ENCODE measurements around the gene APMAP.

APMAP gene

DNA sequence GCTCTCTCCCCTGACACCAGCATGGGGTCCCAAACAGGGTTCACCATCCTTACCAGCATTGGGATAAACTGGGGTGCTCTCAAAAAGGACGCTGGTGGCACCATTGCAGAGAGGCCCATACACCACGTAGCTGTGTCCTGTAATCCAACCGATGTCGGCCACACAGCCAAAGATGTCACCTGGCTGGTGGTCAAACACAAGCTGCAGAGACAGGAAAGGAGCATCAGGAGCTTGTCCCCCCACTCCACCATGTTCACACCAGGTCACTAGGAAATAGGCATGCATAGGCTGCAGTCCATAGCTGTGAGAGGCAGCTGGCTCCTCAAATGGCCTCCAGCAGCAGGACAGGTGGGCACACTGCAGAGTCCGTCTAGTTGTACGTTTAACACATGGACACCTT, 28.8 kb upstream of the APMAP start:
- TF ChIP-seq ZNF560 (tag by site-specific recombination; IDR thresholded peaks at IDR 0.05; ENCODE audit: borderline replicate concordance) (no peak), ZNF423 (tag by site-specific recombination; IDR thresholded peaks at IDR 0.05) (no peak), ZNF843 (tag by site-specific recombination; IDR thresholded peaks at IDR 0.05) (no peak), ZNF37A (tag by site-specific recombination; IDR thresholded peaks at IDR 0.05) (no peak), ZFP37 (tag by site-specific recombination; IDR thresholded peaks at IDR 0.05) (no peak), ZNF121 (tag by site-specific recombination; IDR thresholded peaks at IDR 0.05) (no peak), ZNF48 (tag by site-specific recombination; IDR thresholded peaks at IDR 0.05) (no peak)
- TF ChIP-seq, protein P1, sequence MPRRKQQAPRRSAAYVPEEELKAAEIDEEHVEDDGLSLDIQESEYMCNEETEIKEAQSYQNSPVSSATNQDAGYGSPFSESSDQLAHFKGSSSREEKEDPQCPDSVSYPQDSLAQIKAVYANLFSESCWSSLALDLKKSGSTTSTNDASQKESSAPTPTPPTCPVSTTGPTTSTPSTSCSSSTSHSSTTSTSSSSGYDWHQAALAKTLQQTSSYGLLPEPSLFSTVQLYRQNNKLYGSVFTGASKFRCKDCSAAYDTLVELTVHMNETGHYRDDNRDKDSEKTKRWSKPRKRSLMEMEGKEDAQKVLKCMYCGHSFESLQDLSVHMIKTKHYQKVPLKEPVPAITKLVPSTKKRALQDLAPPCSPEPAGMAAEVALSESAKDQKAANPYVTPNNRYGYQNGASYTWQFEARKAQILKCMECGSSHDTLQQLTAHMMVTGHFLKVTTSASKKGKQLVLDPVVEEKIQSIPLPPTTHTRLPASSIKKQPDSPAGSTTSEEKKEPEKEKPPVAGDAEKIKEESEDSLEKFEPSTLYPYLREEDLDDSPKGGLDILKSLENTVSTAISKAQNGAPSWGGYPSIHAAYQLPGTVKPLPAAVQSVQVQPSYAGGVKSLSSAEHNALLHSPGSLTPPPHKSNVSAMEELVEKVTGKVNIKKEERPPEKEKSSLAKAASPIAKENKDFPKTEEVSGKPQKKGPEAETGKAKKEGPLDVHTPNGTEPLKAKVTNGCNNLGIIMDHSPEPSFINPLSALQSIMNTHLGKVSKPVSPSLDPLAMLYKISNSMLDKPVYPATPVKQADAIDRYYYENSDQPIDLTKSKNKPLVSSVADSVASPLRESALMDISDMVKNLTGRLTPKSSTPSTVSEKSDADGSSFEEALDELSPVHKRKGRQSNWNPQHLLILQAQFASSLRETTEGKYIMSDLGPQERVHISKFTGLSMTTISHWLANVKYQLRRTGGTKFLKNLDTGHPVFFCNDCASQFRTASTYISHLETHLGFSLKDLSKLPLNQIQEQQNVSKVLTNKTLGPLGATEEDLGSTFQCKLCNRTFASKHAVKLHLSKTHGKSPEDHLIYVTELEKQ (tag by site-specific recombination; IDR thresholded peaks at IDR 0.05; ENCODE audit: borderline replicate concordance): no peak
- H3K4me3 ChIP-seq (ENCODE audit: low read depth, low read length): no peak overlapping the region
- H3K9me3 ChIP-seq (ENCODE audit: control insufficient read depth, insufficient read depth, low read depth, low read length): no peaks in the 10 kb centered on the region
- ChIA-PET POLR2A (no interaction called here), CTCF (interaction anchor here (0.6 kb wide), 1 partner anchor 1386 kb away, joined by 3 read pairs; no protein-coding TSS in a partner anchor)
- H3K36me3 ChIP-seq (ENCODE audit: control insufficient read depth in 2 of 2, insufficient read depth in 1 of 2, low read length in 2 of 2): no peaks in the 10 kb centered on the region
- no peak overlapping the region for H3K27ac ChIP-seq (ENCODE audit: extremely low read depth, low read depth, low read length)
- H3K4me1 ChIP-seq (ENCODE audit: control insufficient read depth, insufficient read depth, low read length): no peaks in the 10 kb centered on the region

DNA sequence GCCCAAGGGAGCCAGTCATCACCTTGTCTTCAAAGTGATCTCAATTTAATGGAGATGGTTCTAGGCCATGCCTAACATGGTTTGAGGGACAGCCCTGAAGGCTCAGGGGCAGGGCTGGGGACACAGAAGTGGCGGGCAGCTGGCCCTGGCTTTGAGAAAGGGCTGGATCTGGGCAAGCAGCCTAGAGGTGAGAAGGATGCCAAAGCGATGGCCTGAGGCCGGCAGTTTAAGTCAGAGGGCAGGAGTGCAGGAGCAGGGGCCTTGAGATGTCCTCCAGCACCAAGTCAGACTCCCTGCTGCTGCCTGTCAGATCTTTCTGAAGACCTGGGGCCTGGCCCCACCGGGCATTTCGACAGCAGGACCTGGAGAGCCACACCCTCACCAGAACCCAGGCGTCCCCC, 28.4 kb upstream of the APMAP start:
- Histone ChIP-seq H3K4me3 (ENCODE audit: low read depth, low read length) (no peak overlapping the region), H3K36me3 (ENCODE audit: control insufficient read depth in 2 of 2, insufficient read depth in 1 of 2, low read length in 2 of 2) (no peaks in the 10 kb centered on the region), H3K4me1 (ENCODE audit: control insufficient read depth, insufficient read depth, low read length) (no peaks in the 10 kb centered on the region), H3K9me3 (ENCODE audit: control insufficient read depth, insufficient read depth, low read depth, low read length) (no peaks in the 10 kb centered on the region), H3K27ac (ENCODE audit: extremely low read depth, low read depth, low read length) (no peak overlapping the region)
- ChIA-PET POLR2A (no interaction called here), CTCF (no interaction called here)
- TF ChIP-seq, protein P2, sequence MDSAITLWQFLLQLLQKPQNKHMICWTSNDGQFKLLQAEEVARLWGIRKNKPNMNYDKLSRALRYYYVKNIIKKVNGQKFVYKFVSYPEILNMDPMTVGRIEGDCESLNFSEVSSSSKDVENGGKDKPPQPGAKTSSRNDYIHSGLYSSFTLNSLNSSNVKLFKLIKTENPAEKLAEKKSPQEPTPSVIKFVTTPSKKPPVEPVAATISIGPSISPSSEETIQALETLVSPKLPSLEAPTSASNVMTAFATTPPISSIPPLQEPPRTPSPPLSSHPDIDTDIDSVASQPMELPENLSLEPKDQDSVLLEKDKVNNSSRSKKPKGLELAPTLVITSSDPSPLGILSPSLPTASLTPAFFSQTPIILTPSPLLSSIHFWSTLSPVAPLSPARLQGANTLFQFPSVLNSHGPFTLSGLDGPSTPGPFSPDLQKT (IDR thresholded peaks at IDR 0.05; ENCODE audit: borderline replicate concordance, low read depth, low read length): no peak
- TF ChIP-seq ZBTB1 (tag by site-specific recombination; IDR thresholded peaks at IDR 0.05) (no peak), ZNF146 (tag by site-specific recombination; IDR thresholded peaks at IDR 0.05) (no peak), ZNF169 (tag by site-specific recombination; IDR thresholded peaks at IDR 0.05) (no peak), ZNF155 (tag by site-specific recombination; IDR thresholded peaks at IDR 0.05) (no peak), ZNF658 (tag by site-specific recombination; IDR thresholded peaks at IDR 0.05) (no peak), RBAK (tag by site-specific recombination; IDR thresholded peaks at IDR 0.05) (no peak), ZNF548 (tag by site-specific recombination; IDR thresholded peaks at IDR 0.05) (no peak), ZNF175 (tag by site-specific recombination; IDR thresholded peaks at IDR 0.05) (no peak)
- TF ChIP-seq, protein P3, sequence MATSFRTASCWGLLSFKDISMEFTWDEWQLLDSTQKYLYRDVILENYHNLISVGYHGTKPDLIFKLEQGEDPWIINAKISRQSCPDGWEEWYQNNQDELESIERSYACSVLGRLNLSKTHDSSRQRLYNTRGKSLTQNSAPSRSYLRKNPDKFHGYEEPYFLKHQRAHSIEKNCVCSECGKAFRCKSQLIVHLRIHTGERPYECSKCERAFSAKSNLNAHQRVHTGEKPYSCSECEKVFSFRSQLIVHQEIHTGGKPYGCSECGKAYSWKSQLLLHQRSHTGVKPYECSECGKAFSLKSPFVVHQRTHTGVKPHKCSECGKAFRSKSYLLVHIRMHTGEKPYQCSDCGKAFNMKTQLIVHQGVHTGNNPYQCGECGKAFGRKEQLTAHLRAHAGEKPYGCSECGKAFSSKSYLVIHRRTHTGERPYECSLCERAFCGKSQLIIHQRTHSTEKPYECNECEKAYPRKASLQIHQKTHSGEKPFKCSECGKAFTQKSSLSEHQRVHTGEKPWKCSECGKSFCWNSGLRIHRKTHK (tag by site-specific recombination; IDR thresholded peaks at IDR 0.05): no peak

DNA sequence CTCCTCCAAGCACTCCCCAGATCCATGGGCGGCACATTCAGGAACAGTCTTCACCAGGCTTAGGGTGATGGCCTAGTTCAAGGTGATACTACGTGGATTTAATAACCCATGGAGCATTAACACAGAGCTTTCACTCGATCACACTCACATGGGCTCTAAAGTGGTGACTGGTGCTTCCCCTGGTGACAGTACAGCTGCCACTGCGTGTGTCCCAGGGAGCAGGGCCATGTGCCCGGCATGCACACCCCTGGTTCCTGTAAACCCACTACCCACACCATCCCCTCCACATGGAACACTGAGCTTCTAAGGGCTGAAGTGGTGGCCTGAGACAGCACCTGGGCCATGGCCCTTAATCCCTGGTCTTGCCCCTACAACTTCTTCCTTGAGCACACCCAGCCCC, 27.8 kb upstream of the APMAP start:
- no peak for TF ChIP-seq SP3 (tag by site-specific recombination; IDR thresholded peaks at IDR 0.05)
- no peak for TF ChIP-seq FEZF1 (tag by site-specific recombination; IDR thresholded peaks at IDR 0.05)
- no peak for TF ChIP-seq ZNF514 (tag by site-specific recombination; IDR thresholded peaks at IDR 0.05)
- TF ChIP-seq, protein P4, sequence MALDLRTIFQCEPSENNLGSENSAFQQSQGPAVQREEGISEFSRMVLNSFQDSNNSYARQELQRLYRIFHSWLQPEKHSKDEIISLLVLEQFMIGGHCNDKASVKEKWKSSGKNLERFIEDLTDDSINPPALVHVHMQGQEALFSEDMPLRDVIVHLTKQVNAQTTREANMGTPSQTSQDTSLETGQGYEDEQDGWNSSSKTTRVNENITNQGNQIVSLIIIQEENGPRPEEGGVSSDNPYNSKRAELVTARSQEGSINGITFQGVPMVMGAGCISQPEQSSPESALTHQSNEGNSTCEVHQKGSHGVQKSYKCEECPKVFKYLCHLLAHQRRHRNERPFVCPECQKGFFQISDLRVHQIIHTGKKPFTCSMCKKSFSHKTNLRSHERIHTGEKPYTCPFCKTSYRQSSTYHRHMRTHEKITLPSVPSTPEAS (tag by site-specific recombination; IDR thresholded peaks at IDR 0.05): no peak
- TF ChIP-seq SALL2 (tag by site-specific recombination; IDR thresholded peaks at IDR 0.05; ENCODE audit: borderline replicate concordance): no peak
- H3K27ac ChIP-seq (ENCODE audit: extremely low read depth, low read depth, low read length): no peak overlapping the region
- ChIA-PET CTCF (no interaction called here), POLR2A (no interaction called here)
- no peaks in the 10 kb centered on the region for H3K9me3 ChIP-seq (ENCODE audit: control insufficient read depth, insufficient read depth, low read depth, low read length)
- H3K36me3 ChIP-seq (ENCODE audit: control insufficient read depth in 2 of 2, insufficient read depth in 1 of 2, low read length in 2 of 2): no peaks in the 10 kb centered on the region
- H3K4me1 ChIP-seq (ENCODE audit: control insufficient read depth, insufficient read depth, low read length): no peaks in the 10 kb centered on the region
- no peak overlapping the region for H3K4me3 ChIP-seq (ENCODE audit: low read depth, low read length)

Data from HEK293 (cell line).